HepG2 (cell line): ENCODE data around the gene PDHX. TPM values are rescaled to one million over a fixed set of nuclear protein-coding genes. Genes with fewer than 3 reads are reported as not detected.

Experiments
- ATAC-seq: fragments of 200-7000 bp; cut with Tn5 transposase; 3 replicates; pipeline ENCODE4 v1.9.1; 2020; ENCODE audit warnings: mild to moderate bottlenecking, moderate library complexity
- BruUV-seq: library from RNA; stranded (reverse); fragments of 400-500 nt; replicated peaks from 2 replicates; lab custom pipeline; 2021; lab: Mats Ljungman, UMichigan
- CTCF ChIA-PET: fragments of 300-600 bp; formaldehyde crosslinking; extraction: SDS; loops from one replicate; lab custom pipeline; 2021; ENCODE audit warnings: low total read pairs, inconsistent platforms, low intra/inter-chr PET ratio; lab: Yijun Ruan, JAX
- POLR2A ChIA-PET: fragments of 350-600 bp; sonication (Branson Sonifier 250); formaldehyde crosslinking; loops from one replicate; lab custom pipeline; 2020; ENCODE audit warnings: antibody characterized with exemption, inconsistent platforms; lab: Yijun Ruan, JAX
- DNase-seq: peaks from one replicate; pipeline ENCODE4 v3.0.0-alpha.2; 2015; ENCODE audit warnings: low spot score
- FAIRE-seq: peaks from 3 replicates; lab custom pipeline; 2011; peaks lifted over from hg19 to GRCh38; lab: Jason Lieb, UNC
- H2AFZ ChIP-seq: one replicate; pipeline ENCODE4 v1.6.1; 2011; ENCODE audit warnings: low read length, inconsistent platforms
- H3K27ac ChIP-seq: fragments of 300-600 bp; 3 replicates; pipeline ENCODE4 v1.8.0; 2011; ENCODE audit warnings: mixed run types, mild to moderate bottlenecking, mixed read lengths, low read length, inconsistent platforms; ENCODE audit not compliant: insufficient read depth; ENCODE audit errors: extremely low read length
- H3K27me3 ChIP-seq, 2 experiments: fragments of 200-600 bp in 1 of 2; 2 replicates in 1 of 2; 3 replicates in 1 of 2; pipeline versions ENCODE4 v1.6.0 to v1.8.0; 2011; ENCODE audit warnings: low read length in 2 of 2, mild to moderate bottlenecking in 2 of 2, moderate library complexity in 2 of 2, inconsistent platforms in 1 of 2; ENCODE audit not compliant: insufficient read depth in 2 of 2, control insufficient read depth in 1 of 2
- H3K36me3 ChIP-seq, 2 experiments: fragments of 200-600 bp in 1 of 2; replicated peaks in 1 of 2; 2 replicates in 1 of 2; 3 replicates in 1 of 2; pipeline versions ENCODE4 v1.5.1 to v1.8.0; 2011; ENCODE audit warnings: low read length in 2 of 2, inconsistent platforms in 1 of 2; ENCODE audit not compliant: insufficient read depth in 2 of 2, control insufficient read depth in 1 of 2
- H3K4me1 ChIP-seq: 2 replicates; pipeline ENCODE4 v1.5.1; 2012; ENCODE audit warnings: low read length, inconsistent platforms; ENCODE audit not compliant: insufficient read depth
- H3K4me2 ChIP-seq: 2 replicates; pipeline ENCODE4 v1.6.0; 2011; ENCODE audit warnings: low read depth, low read length, inconsistent platforms
- H3K4me3 ChIP-seq, 3 experiments: fragments of 200-600 bp in 1 of 3; sonication (generic), shearing (Covaris generic) in 1 of 3; replicated peaks in 1 of 3; 2 replicates each; pipeline ENCODE4 v1.5.1; 2011 to 2016; ENCODE audit warnings: low read length in 3 of 3, inconsistent platforms in 2 of 3, low read depth in 2 of 3, mild to moderate bottlenecking in 2 of 3, control low read depth in 1 of 3, mixed read lengths in 1 of 3; ENCODE audit not compliant: insufficient read depth in 1 of 3
- H3K79me2 ChIP-seq: one replicate; pipeline ENCODE4 v1.6.1; 2011; ENCODE audit warnings: low read length, inconsistent platforms; ENCODE audit not compliant: insufficient read depth
- H3K9ac ChIP-seq: 2 replicates; pipeline ENCODE4 v1.6.0; 2011; ENCODE audit warnings: mild to moderate bottlenecking, low read depth, low read length, inconsistent platforms; ENCODE audit not compliant: insufficient read depth
- H3K9me3 ChIP-seq: 2 replicates; pipeline ENCODE4 v1.5.1; 2012; ENCODE audit warnings: mild to moderate bottlenecking, low read length
- H4K20me1 ChIP-seq: 2 replicates; pipeline ENCODE4 v1.6.0; 2011; ENCODE audit warnings: inconsistent platforms, mild to moderate bottlenecking, low read length, moderate library complexity; ENCODE audit not compliant: insufficient read depth
- ASH2L ChIP-seq: fragments of 300-600, 200-600 bp; sonication (generic); IDR thresholded peaks from 2 replicates; pipeline ENCODE4 v1.7.0; 2017; ENCODE audit warnings: low read depth, mild to moderate bottlenecking, moderate library complexity, mixed read lengths, low read length; ENCODE audit not compliant: insufficient read length
- HES4 ChIP-seq: sonication (generic); formaldehyde crosslinking; IDR thresholded peaks from 2 replicates; pipeline ENCODE4 v1.9.0; 2021; ENCODE audit warnings: mild to moderate bottlenecking, missing genetic modification reagents, borderline replicate concordance
- KLF9 ChIP-seq: IDR thresholded peaks from 2 replicates; pipeline ENCODE4 v1.6.1; 2016; ENCODE audit warnings: low read depth
- ZHX1 ChIP-seq: sonication (generic); formaldehyde crosslinking; IDR thresholded peaks from 2 replicates; pipeline ENCODE4 v1.8.1; 2022; ENCODE audit warnings: low read depth, mild to moderate bottlenecking, missing genetic modification reagents
- ZNF160 ChIP-seq: sonication (generic); formaldehyde crosslinking; IDR thresholded peaks from 2 replicates; pipeline ENCODE4 v1.8.0; 2022; ENCODE audit warnings: mild to moderate bottlenecking, inconsistent platforms, missing genetic modification reagents
- WGBS: methylation state at CpG from one replicate; pipeline ENCODE4 v1.1.6; 2017; ENCODE audit warnings: low lambda C conversion rate; 5-methylcytosine and 5-hydroxymethylcytosine counted together
- in situ Hi-C: cut with HindIII; loops from 2 replicates; pipeline ENCODE4 v1.10.0; 2017; ENCODE audit warnings: low pct_unique_long_range_greater_than_20kb; ENCODE audit not compliant: extremely low pct_ligation_motif_present
- intact Hi-C: fragments of 100-400 bp; cut with micrococcal nuclease; formaldehyde crosslinking; loops from one replicate; pipeline ENCODE4 v1.10.0; 2022; ENCODE audit not compliant: unreplicated experiment
- polyA plus RNA-seq, 8 experiments: library from polyadenylated mRNA; depleted of rRNA in 3 of 8; stranded (reverse) in 7 of 8; unstranded in 1 of 8; fragments of >200 nt; fragmentation: Illumina TruSeq in 4 of 8; extraction: Trizol in 4 of 8; gene quantifications; 2 replicates each; pipeline versions ENCODE4 v1.2.1 to v1.2.3, GENCODE V29; 2011 to 2016; ENCODE audit warnings: low read depth in 4 of 8, missing spikeins in 1 of 8, mixed read lengths in 1 of 8; ENCODE audit not compliant: insufficient read depth in 1 of 8
- total RNA-seq, 5 experiments: library from RNA; depleted of rRNA; stranded (reverse); fragments of >200 nt; fragmentation: Illumina TruSeq; extraction: Trizol; gene quantifications; 2 replicates each; pipeline ENCODE4 v1.2.3, GENCODE V29; 2016; ENCODE audit warnings: low read depth in 1 of 5
- TF ChIP-seq, protein P1 (sequence below): sonication (generic); formaldehyde crosslinking; IDR thresholded peaks from 2 replicates; pipeline ENCODE4 v1.4.0; 2020; ENCODE audit warnings: missing genetic modification reagents

PDHX gene
- total and polyA plus RNA-seq, 2 of the 13 experiments (the other 11 are each of a cell fraction or from before 2014, with no cell fraction given): 41.0 to 73.8 TPM

GRCh38 chr11:34936945-34937629 lies 20.7 kb downstream of the PDHX start:
- ATAC-seq: no peak
- intact Hi-C loops: no loop called here
- no peaks in the 10 kb centered on the region for H3K4me1 ChIP-seq
- H3K4me3 ChIP-seq: no peak overlapping the region
- peaks cover 0 to 41% of the 10 kb centered on the region in 2 experiments for H3K36me3 ChIP-seq
- no peak for FAIRE-seq
- no peak for DNase-seq
- no peak overlapping the region for H2AFZ ChIP-seq
- no peak overlapping the region for H3K9ac ChIP-seq
- WGBS: 93% methylated on average over 6 of the region's 6 CpGs
- no peaks in the 10 kb centered on the region for H3K9me3 ChIP-seq
- H3K27ac ChIP-seq: no peak overlapping the region
- no peaks in the 10 kb centered on the region for H4K20me1 ChIP-seq
- TF ChIP-seq, protein P1, sequence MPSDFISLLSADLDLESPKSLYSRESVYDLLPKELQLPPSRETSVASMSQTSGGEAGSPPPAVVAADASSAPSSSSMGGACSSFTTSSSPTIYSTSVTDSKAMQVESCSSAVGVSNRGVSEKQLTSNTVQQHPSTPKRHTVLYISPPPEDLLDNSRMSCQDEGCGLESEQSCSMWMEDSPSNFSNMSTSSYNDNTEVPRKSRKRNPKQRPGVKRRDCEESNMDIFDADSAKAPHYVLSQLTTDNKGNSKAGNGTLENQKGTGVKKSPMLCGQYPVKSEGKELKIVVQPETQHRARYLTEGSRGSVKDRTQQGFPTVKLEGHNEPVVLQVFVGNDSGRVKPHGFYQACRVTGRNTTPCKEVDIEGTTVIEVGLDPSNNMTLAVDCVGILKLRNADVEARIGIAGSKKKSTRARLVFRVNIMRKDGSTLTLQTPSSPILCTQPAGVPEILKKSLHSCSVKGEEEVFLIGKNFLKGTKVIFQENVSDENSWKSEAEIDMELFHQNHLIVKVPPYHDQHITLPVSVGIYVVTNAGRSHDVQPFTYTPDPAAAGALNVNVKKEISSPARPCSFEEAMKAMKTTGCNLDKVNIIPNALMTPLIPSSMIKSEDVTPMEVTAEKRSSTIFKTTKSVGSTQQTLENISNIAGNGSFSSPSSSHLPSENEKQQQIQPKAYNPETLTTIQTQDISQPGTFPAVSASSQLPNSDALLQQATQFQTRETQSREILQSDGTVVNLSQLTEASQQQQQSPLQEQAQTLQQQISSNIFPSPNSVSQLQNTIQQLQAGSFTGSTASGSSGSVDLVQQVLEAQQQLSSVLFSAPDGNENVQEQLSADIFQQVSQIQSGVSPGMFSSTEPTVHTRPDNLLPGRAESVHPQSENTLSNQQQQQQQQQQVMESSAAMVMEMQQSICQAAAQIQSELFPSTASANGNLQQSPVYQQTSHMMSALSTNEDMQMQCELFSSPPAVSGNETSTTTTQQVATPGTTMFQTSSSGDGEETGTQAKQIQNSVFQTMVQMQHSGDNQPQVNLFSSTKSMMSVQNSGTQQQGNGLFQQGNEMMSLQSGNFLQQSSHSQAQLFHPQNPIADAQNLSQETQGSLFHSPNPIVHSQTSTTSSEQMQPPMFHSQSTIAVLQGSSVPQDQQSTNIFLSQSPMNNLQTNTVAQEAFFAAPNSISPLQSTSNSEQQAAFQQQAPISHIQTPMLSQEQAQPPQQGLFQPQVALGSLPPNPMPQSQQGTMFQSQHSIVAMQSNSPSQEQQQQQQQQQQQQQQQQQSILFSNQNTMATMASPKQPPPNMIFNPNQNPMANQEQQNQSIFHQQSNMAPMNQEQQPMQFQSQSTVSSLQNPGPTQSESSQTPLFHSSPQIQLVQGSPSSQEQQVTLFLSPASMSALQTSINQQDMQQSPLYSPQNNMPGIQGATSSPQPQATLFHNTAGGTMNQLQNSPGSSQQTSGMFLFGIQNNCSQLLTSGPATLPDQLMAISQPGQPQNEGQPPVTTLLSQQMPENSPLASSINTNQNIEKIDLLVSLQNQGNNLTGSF (CRISPR knock-in tag): no peak
- no peak for TF ChIP-seq KLF9
- TF ChIP-seq ASH2L: no peak
- no peak for TF ChIP-seq HES4 (CRISPR knock-in tag)
- no peak for TF ChIP-seq ZNF160
- TF ChIP-seq ZHX1 (CRISPR knock-in tag): no peak
- H3K4me2 ChIP-seq: no peak overlapping the region
- peaks cover 46% of the 10 kb centered on the region for H3K79me2 ChIP-seq
- BruUV-seq: no TSS peak
- H3K27me3 ChIP-seq: no peaks in the 10 kb centered on the region
- ChIA-PET POLR2A (no interaction called here), CTCF (no interaction called here)
- in situ Hi-C loops: no loop called here
